Esophagus muscularis mucosa (tissue), 4 donors: ENCODE measurements around the gene ATXN10. TPM values are rescaled to one million over a fixed set of nuclear protein-coding genes. Genes with fewer than 3 reads are reported as not detected.

Experiments
- DNase-seq: peaks from one replicate; pipeline ENCODE4 v3.0.0-alpha.2; 2017; ENCODE audit errors: extremely low spot score
- H3K27ac ChIP-seq, 4 donors: fragments of 200-600 bp; sonication (generic); replicated peaks in 1 of 4; 1 replicate in 3 of 4; 2 replicates in 1 of 4; pipeline ENCODE4 v1.5.1; 2016 to 2019; ENCODE audit warnings: mild to moderate bottlenecking in 1 of 4
- H3K27me3 ChIP-seq, 4 donors: fragments of 200-600 bp; sonication (generic); one replicate each; pipeline versions ENCODE4 v1.5.1 to v1.6.0; 2016 to 2019
- H3K36me3 ChIP-seq, 4 donors: fragments of 200-600 bp; sonication (generic); one replicate each; pipeline ENCODE4 v1.5.1; 2016 to 2019
- H3K4me1 ChIP-seq, 4 donors: fragments of 200-600 bp; sonication (generic); one replicate each; pipeline ENCODE4 v1.5.1; 2016 to 2019
- H3K4me3 ChIP-seq, 4 donors: fragments of 200-600 bp; sonication (generic); 1 replicate in 2 of 4; 2 replicates in 2 of 4; pipeline ENCODE4 v1.5.1; 2016 to 2019; ENCODE audit warnings: mild to moderate bottlenecking in 4 of 4, moderate library complexity in 1 of 4
- H3K9me3 ChIP-seq, 4 donors: fragments of 200-600 bp; sonication (generic); 1 replicate in 3 of 4; 2 replicates in 1 of 4; pipeline ENCODE4 v1.5.1; 2016 to 2019
- CTCF ChIP-seq, 3 experiments: fragments of 200-600 bp in 2 of 3; fragments of 450-650 bp in 1 of 3; sonication (generic) in 2 of 3; IDR thresholded peaks; one replicate each; pipeline ENCODE4 v1.5.1; 2017 to 2019; ENCODE audit warnings: antibody characterized with exemption in 3 of 3, mild to moderate bottlenecking in 2 of 3, moderate library complexity in 1 of 3
- EP300 ChIP-seq: sonication (generic); formaldehyde crosslinking; IDR thresholded peaks from one replicate; pipeline ENCODE4 v1.6.1; 2017; ENCODE audit warnings: antibody characterized with exemption
- POLR2A ChIP-seq: fragments of 450-650 bp; IDR thresholded peaks from one replicate; pipeline ENCODE4 v1.6.1; 2017; ENCODE audit warnings: antibody characterized with exemption, moderate library complexity, mild to moderate bottlenecking, low read depth
- POLR2AphosphoS5 ChIP-seq, 2 donors: sonication (generic); formaldehyde crosslinking; IDR thresholded peaks; one replicate each; pipeline ENCODE4 v1.6.1; 2017; ENCODE audit warnings: antibody characterized with exemption in 2 of 2
- WGBS: methylation state at CpG from one replicate; pipeline ENCODE4 v1.1.5; 2018; 5-methylcytosine and 5-hydroxymethylcytosine counted together
- intact Hi-C: fragments of 100-400 bp; cut with DNase I; formaldehyde crosslinking; loops from one replicate; pipeline ENCODE4 v1.15.1; 2023
- total RNA-seq, 4 donors: library from RNA; depleted of rRNA; stranded (reverse); fragments of >200 nt; gene quantifications; one replicate each; pipeline versions ENCODE4 v1.1.0 to v1.2.1, GENCODE V29; 2016

ATXN10 gene
- total RNA-seq, 4 donors from 2014 or later = 67.5 to 126 (median 91.2) TPM

GRCh38 chr22:45799291-45799690 lies 127.7 kb downstream of the ATXN10 start:
- Histone ChIP-seq H3K36me3 (peaks cover 3 to 15% (median 9%) of the 10 kb centered on the region in 4 donors), H3K27me3 (no peaks in the 10 kb centered on the region), H3K4me1 (peaks cover 0 to 7% (median 2%) of the 10 kb centered on the region in 4 donors), H3K27ac (no peak overlapping the region), H3K4me3 (no peak overlapping the region), H3K9me3 (peaks cover 0 to 23% (median 18%) of the 10 kb centered on the region in 4 donors)
- WGBS = 98% methylated on average over 2 of the region's 2 CpGs
- intact Hi-C loops = no loop called here
- DNase-seq = no peak
- no peak for TF ChIP-seq POLR2AphosphoS5 (IDR thresholded peaks at IDR 0.05)
- no peak for TF ChIP-seq CTCF (IDR thresholded peaks at IDR 0.05)
- TF ChIP-seq POLR2A = no peak
- TF ChIP-seq EP300 = no peak

GRCh38 chr22:45802054-45802453 lies 130.4 kb downstream of the ATXN10 start:
- Histone ChIP-seq H3K4me1 (peaks cover 0 to 19% (median 14%) of the 10 kb centered on the region in 4 donors), H3K36me3 (peaks cover 0 to 3% (median 2%) of the 10 kb centered on the region in 4 donors), H3K27me3 (no peaks in the 10 kb centered on the region), H3K27ac (no peak overlapping the region), H3K9me3 (no peaks in the 10 kb centered on the region), H3K4me3 (no peak overlapping the region)
- 86% methylated on average over 4 of the region's 4 CpGs for WGBS
- no peak for DNase-seq
- TF ChIP-seq CTCF (IDR thresholded peaks at IDR 0.05) (no peak), EP300 (no peak), POLR2A (no peak), POLR2AphosphoS5 (IDR thresholded peaks at IDR 0.05) (no peak)
- intact Hi-C loops = no loop called here

- Histone ChIP-seq H3K27me3 (no peaks in the 10 kb centered on the region), H3K4me1 (peaks cover 0 to 19% (median 14%) of the 10 kb centered on the region in 4 donors), H3K9me3 (no peaks in the 10 kb centered on the region), H3K4me3 (no peak overlapping the region), H3K36me3 (peaks cover 0 to 23% (median 19%) of the 10 kb centered on the region in 4 donors), H3K27ac (no peak overlapping the region)
- DNase-seq = no peak
- intact Hi-C loops = no loop called here
- TF ChIP-seq POLR2AphosphoS5 (IDR thresholded peaks at IDR 0.05) (peak in 1 of 2 donors; percentile 40), EP300 (no peak)
- WGBS = 73% methylated on average over 6 of the region's 6 CpGs
Observed at GRCh38 chr22:45804319-45804985, 132.8 kb downstream of the ATXN10 start.

GRCh38 chr22:45804986-45805325 lies 133.3 kb downstream of the ATXN10 start:
- Histone ChIP-seq H3K4me1 (peaks cover 0 to 19% (median 14%) of the 10 kb centered on the region in 4 donors), H3K27me3 (no peaks in the 10 kb centered on the region), H3K36me3 (peaks cover 0 to 24% (median 19%) of the 10 kb centered on the region in 4 donors), H3K4me3 (no peak overlapping the region), H3K9me3 (no peaks in the 10 kb centered on the region), H3K27ac (no peak overlapping the region)
- intact Hi-C loops = no loop called here
- 65% methylated on average over 3 of the region's 3 CpGs for whole genome bisulfite sequencing
- TF ChIP-seq POLR2A (no peak), POLR2AphosphoS5 (IDR thresholded peaks at IDR 0.05) (no peak), CTCF (IDR thresholded peaks at IDR 0.05) (no peak), EP300 (no peak)
- DNase-seq = no peak

GRCh38 chr22:45805413-45805812 lies 133.8 kb downstream of the ATXN10 start:
- no peak for DNase-seq
- Histone ChIP-seq H3K36me3 (peaks cover 0 to 24% (median 19%) of the 10 kb centered on the region in 4 donors), H3K4me3 (no peak overlapping the region), H3K9me3 (no peaks in the 10 kb centered on the region), H3K4me1 (peaks cover 0 to 19% (median 14%) of the 10 kb centered on the region in 4 donors), H3K27ac (no peak overlapping the region), H3K27me3 (no peaks in the 10 kb centered on the region)
- TF ChIP-seq EP300 = no peak
- no peak for TF ChIP-seq CTCF (IDR thresholded peaks at IDR 0.05)
- no peak for TF ChIP-seq POLR2A
- WGBS = 76% methylated on average over 6 of the region's 6 CpGs
- intact Hi-C loops = no loop called here
